Measurements from ENCODE around the gene IL15.

Gene IL15

DNA sequence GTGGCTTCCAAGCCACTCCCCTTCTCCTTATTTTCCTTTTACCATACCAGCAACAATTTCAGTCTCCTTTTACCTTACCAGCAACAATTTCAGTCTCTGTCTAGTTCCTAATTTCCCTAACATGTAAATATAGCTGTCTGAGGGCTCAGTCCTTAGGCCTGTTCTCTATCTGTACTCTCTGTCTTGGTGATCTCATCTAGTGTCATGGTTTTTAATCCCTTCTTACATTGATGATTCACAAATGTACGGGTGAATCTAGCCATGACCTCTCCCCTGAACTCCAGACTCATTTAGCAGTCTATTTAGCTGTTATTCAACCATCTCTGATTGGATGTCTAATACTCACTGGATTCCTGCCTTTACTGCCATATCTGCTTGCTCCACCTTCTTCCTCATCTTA, 7.2 kb downstream of the IL15 start:
- Histone ChIP-seq H2AFZ (no peak overlapping the region), H3K79me2 (no peaks in the 10 kb centered on the region), H3K4me2 (ENCODE audit: low read length) (no peak overlapping the region), H3K9ac (no peak overlapping the region), H3K9me3 (ENCODE audit: control insufficient read depth, low read length) (no peaks in the 10 kb centered on the region), H3K4me1 (no peaks in the 10 kb centered on the region), H3K36me3 (ENCODE audit: control insufficient read depth, insufficient read depth, low read length) (no peaks in the 10 kb centered on the region), H3K27ac (no peak overlapping the region), H3K27me3 (ENCODE audit: control insufficient read depth, insufficient read depth, low read length) (no peaks in the 10 kb centered on the region), H3K4me3 (ENCODE audit: low read depth, low read length) (no peak overlapping the region)
- TF ChIP-seq, protein P1, sequence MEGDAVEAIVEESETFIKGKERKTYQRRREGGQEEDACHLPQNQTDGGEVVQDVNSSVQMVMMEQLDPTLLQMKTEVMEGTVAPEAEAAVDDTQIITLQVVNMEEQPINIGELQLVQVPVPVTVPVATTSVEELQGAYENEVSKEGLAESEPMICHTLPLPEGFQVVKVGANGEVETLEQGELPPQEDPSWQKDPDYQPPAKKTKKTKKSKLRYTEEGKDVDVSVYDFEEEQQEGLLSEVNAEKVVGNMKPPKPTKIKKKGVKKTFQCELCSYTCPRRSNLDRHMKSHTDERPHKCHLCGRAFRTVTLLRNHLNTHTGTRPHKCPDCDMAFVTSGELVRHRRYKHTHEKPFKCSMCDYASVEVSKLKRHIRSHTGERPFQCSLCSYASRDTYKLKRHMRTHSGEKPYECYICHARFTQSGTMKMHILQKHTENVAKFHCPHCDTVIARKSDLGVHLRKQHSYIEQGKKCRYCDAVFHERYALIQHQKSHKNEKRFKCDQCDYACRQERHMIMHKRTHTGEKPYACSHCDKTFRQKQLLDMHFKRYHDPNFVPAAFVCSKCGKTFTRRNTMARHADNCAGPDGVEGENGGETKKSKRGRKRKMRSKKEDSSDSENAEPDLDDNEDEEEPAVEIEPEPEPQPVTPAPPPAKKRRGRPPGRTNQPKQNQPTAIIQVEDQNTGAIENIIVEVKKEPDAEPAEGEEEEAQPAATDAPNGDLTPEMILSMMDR (IDR thresholded peaks at IDR 0.05) = no peak

DNA sequence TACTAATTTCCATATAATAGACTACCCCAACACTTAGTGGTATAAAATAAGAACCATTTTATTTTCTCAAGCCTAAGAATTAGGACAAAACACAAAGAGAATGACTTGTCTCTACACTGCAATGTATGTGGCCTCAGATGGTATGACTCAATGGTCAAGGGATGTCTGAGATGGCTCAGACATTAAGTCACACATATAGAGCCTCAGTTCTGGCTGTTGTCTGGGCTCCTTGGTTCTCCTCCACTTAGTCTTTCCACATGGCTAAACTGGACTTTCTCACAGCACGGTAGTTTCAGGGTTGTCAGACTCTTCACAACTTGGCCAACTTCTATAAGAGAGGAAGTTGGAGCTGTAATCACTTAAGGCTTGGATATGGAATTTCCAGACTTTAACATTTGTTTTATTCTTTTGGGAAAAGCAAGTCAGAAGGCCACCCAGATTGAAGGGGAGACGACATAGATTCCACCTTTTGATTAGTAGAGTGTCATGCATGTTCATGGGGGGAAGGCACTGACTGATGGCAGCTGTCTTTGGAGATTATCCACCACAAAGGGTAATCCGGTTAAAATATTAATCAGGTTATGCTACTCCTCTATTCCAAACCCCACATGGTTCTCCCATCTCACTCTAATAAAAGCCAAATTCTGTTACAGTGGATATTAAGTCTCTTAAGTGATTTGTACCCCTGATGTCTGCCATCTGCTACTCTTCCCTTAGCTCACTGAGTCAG, 9.4 kb downstream of the IL15 start:
- H3K9ac ChIP-seq = no peak overlapping the region
- no peak overlapping the region for H2AFZ ChIP-seq
- no peak overlapping the region for H3K4me3 ChIP-seq (ENCODE audit: low read depth, low read length)
- no peak overlapping the region for H3K4me2 ChIP-seq (ENCODE audit: low read length)
- H3K27ac ChIP-seq = no peak overlapping the region
- no peaks in the 10 kb centered on the region for H3K27me3 ChIP-seq (ENCODE audit: control insufficient read depth, insufficient read depth, low read length)
- H3K4me1 ChIP-seq = no peaks in the 10 kb centered on the region
- TF ChIP-seq, protein P1 (IDR thresholded peaks at IDR 0.05) = no peak
- H3K9me3 ChIP-seq (ENCODE audit: control insufficient read depth, low read length) = no peaks in the 10 kb centered on the region
- H3K36me3 ChIP-seq (ENCODE audit: control insufficient read depth, insufficient read depth, low read length) = no peaks in the 10 kb centered on the region
- H3K79me2 ChIP-seq = no peaks in the 10 kb centered on the region

DNA sequence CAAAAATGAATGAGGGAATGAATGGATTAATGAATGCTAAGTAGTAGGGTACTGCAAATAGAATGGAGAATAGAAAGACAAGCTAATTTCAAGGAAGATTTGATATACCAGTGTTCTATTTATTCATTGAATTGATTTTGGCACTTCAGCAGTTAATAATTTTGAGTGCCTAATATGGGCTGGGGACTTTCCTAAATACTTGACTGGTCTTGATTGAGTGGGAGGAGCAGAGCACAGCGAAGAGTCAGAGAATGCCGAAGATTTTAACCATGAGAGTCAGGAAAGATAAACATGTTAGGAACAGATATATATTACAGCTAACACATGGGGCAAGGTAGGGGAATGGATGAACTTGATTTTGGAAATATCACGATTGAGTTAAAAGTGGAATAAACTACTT, 10.6 kb downstream of the IL15 start:
- no peak overlapping the region for H3K9ac ChIP-seq
- H3K9me3 ChIP-seq (ENCODE audit: control insufficient read depth, low read length) = no peaks in the 10 kb centered on the region
- H3K4me2 ChIP-seq (ENCODE audit: low read length) = no peak overlapping the region
- no peaks in the 10 kb centered on the region for H3K79me2 ChIP-seq
- no peak overlapping the region for H3K4me3 ChIP-seq (ENCODE audit: low read depth, low read length)
- no peak overlapping the region for H3K27ac ChIP-seq
- TF ChIP-seq, protein P1 (IDR thresholded peaks at IDR 0.05) = no peak
- no peaks in the 10 kb centered on the region for H3K4me1 ChIP-seq
- no peaks in the 10 kb centered on the region for H3K27me3 ChIP-seq (ENCODE audit: control insufficient read depth, insufficient read depth, low read length)
- H2AFZ ChIP-seq = no peak overlapping the region
- H3K36me3 ChIP-seq (ENCODE audit: control insufficient read depth, insufficient read depth, low read length) = no peaks in the 10 kb centered on the region

DNA sequence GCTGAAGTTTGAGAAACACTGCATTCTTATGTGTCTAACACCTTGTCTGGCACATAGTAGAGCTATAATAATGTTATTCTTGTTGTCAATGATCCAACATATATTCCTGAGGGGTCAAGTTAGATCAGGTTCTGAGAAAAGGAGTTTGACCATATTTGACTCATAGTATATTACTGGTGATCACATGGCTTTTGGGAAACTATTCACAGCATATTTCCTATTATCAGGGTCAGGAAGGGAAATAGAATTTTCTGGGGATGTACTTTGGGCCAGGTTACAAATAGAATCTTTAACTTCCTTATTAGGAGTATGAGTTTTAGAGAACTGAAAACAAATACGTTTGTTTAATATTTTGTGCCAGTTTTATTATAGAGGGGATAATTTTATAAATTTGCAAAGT, 11.6 kb downstream of the IL15 start:
- Histone ChIP-seq H3K4me2 (ENCODE audit: low read length) (no peak overlapping the region), H3K27ac (peak overlapping the region; percentile 9), H3K9ac (no peak overlapping the region), H3K4me3 (ENCODE audit: low read depth, low read length) (no peak overlapping the region), H2AFZ (no peak overlapping the region), H3K79me2 (no peaks in the 10 kb centered on the region), H3K36me3 (ENCODE audit: control insufficient read depth, insufficient read depth, low read length) (no peaks in the 10 kb centered on the region), H3K27me3 (ENCODE audit: control insufficient read depth, insufficient read depth, low read length) (no peaks in the 10 kb centered on the region), H3K9me3 (ENCODE audit: control insufficient read depth, low read length) (no peaks in the 10 kb centered on the region), H3K4me1 (no peaks in the 10 kb centered on the region)
- TF ChIP-seq, protein P1 (IDR thresholded peaks at IDR 0.05) = no peak

DNA sequence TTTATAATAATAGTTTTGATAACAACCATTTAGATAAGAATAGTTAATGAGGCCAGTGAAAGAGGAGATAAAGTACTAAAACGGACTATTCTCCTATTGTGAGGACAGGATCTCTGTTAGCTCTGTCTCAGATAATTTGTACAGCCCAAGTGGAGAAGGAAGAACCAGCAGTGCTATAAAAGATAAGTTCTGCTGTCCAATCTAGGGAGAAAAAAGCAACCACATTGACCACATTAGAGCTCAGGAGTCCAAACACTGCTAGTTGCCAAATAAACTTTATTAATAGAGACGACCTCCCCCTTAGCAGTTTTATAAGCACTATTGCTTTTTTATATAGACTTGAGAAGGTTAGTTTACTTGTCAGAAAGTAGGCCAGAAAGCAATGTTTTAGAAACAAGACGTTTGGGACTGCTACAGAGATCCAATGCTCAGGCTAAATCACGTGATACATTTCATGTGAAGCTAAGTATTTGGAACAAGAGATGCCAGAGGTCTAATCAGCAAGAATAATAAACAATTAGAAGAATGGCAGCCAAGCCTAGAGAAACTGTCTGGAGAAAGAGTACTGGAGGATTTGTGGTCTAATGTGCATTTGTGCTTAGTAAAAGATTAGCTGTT, 15.9 kb downstream of the IL15 start:
- Histone ChIP-seq H3K4me2 (ENCODE audit: low read length) (no peak overlapping the region), H3K9me3 (ENCODE audit: control insufficient read depth, low read length) (no peaks in the 10 kb centered on the region), H3K4me3 (ENCODE audit: low read depth, low read length) (no peak overlapping the region), H3K27ac (peak overlapping the region; percentile 11), H3K79me2 (no peaks in the 10 kb centered on the region), H3K36me3 (ENCODE audit: control insufficient read depth, insufficient read depth, low read length) (no peaks in the 10 kb centered on the region), H3K4me1 (no peaks in the 10 kb centered on the region), H3K27me3 (ENCODE audit: control insufficient read depth, insufficient read depth, low read length) (no peaks in the 10 kb centered on the region), H3K9ac (no peak overlapping the region), H2AFZ (no peak overlapping the region)
- TF ChIP-seq, protein P1 (IDR thresholded peaks at IDR 0.05) = no peak
